Keratinocyte (primary cell): Measurements from ENCODE around the gene TNFRSF4. TPM values are rescaled to one million over a fixed set of nuclear protein-coding genes. Genes with fewer than 3 reads are reported as not detected.

ENCODE experiments used
- DNase-seq: peaks from one replicate; pipeline ENCODE4 v3.0.0-alpha.2; 2011; ENCODE audit warnings: low read depth, missing footprints, low spot score
- FAIRE-seq: peaks from 2 replicates; lab custom pipeline; 2011; peaks lifted over from hg19 to GRCh38; lab: Jason Lieb, UNC
- H2AFZ ChIP-seq: 2 replicates; pipeline ENCODE4 v1.6.0; 2012; ENCODE audit warnings: low read length, control low read depth, inconsistent platforms; ENCODE audit not compliant: control insufficient read depth
- H3K27ac ChIP-seq: 2 replicates; pipeline ENCODE4 v1.5.1; 2011; ENCODE audit warnings: low read length; ENCODE audit not compliant: control insufficient read depth, insufficient read depth
- H3K27me3 ChIP-seq: 3 replicates; pipeline ENCODE4 v1.6.0; 2011; ENCODE audit warnings: low read length; ENCODE audit not compliant: control insufficient read depth, insufficient read depth; ENCODE audit errors: extremely low read depth
- H3K36me3 ChIP-seq, 2 experiments: 2 replicates in 1 of 2; 3 replicates in 1 of 2; pipeline ENCODE4 v1.5.1; 2011; ENCODE audit warnings: low read length in 2 of 2, mild to moderate bottlenecking in 1 of 2; ENCODE audit not compliant: control insufficient read depth in 2 of 2, insufficient read depth in 2 of 2; ENCODE audit errors: extremely low read depth in 1 of 2
- H3K4me1 ChIP-seq: 3 replicates; pipeline ENCODE4 v1.5.1; 2011; ENCODE audit warnings: low read length; ENCODE audit not compliant: control insufficient read depth, insufficient read depth; ENCODE audit errors: extremely low read depth
- H3K4me2 ChIP-seq: 3 replicates; pipeline ENCODE4 v1.6.0; 2011; ENCODE audit warnings: low read depth, low read length; ENCODE audit not compliant: control insufficient read depth, insufficient read depth; ENCODE audit errors: extremely low read depth
- H3K4me3 ChIP-seq, 3 experiments: fragments of 200-600 bp in 1 of 3; sonication (generic) in 1 of 3; 2 replicates in 2 of 3; 3 replicates in 1 of 3; pipeline ENCODE4 v1.5.1; 2011 to 2016; ENCODE audit warnings: low read length in 3 of 3, mild to moderate bottlenecking in 3 of 3, control low read depth in 2 of 3, inconsistent platforms in 1 of 3, low read depth in 1 of 3, mixed read lengths in 1 of 3, mixed run types in 1 of 3, moderate library complexity in 1 of 3; ENCODE audit not compliant: control insufficient read depth in 2 of 3, insufficient read depth in 2 of 3; ENCODE audit errors: extremely low read depth in 1 of 3
- H3K79me2 ChIP-seq: 2 replicates; pipeline ENCODE4 v1.6.0; 2012; ENCODE audit warnings: low read length; ENCODE audit not compliant: control insufficient read depth, insufficient read depth
- H3K9ac ChIP-seq: 3 replicates; pipeline ENCODE4 v1.6.0; 2011; ENCODE audit warnings: low read length; ENCODE audit not compliant: control insufficient read depth, insufficient read depth; ENCODE audit errors: extremely low read depth
- H3K9me1 ChIP-seq: 3 replicates; pipeline ENCODE4 v1.6.0; 2011; ENCODE audit warnings: low read length; ENCODE audit not compliant: control insufficient read depth, insufficient read depth; ENCODE audit errors: extremely low read depth
- H3K9me3 ChIP-seq: 2 replicates; pipeline ENCODE4 v1.5.1; 2012; ENCODE audit warnings: low read depth, low read length; ENCODE audit not compliant: control insufficient read depth
- H4K20me1 ChIP-seq: 3 replicates; pipeline ENCODE4 v1.6.0; 2011; ENCODE audit warnings: low read length; ENCODE audit not compliant: control insufficient read depth, insufficient read depth; ENCODE audit errors: extremely low read depth
- EZH2 ChIP-seq: IDR thresholded peaks from one replicate; pipeline ENCODE4 v1.6.1; 2012; ENCODE audit warnings: inconsistent platforms, mild to moderate bottlenecking, low read length, moderate library complexity
- dilution Hi-C: fragments of 300-500 bp; cut with MboI; formaldehyde crosslinking; loops from one replicate; pipeline ENCODE4 v1.7.0; 2020; ENCODE audit warnings: low sequenced_read_pairs; ENCODE audit not compliant: extremely low pct_ligation_motif_present
- polyA plus RNA-seq, 5 experiments: library from polyadenylated mRNA; depleted of rRNA in 3 of 5; stranded (reverse) in 3 of 5; stranded (forward) in 1 of 5; unstranded in 1 of 5; fragments of >200 nt; gene quantifications; 1 replicate in 1 of 5; 2 replicates in 3 of 5; 3 replicates in 1 of 5; pipeline versions ENCODE4 v1.2.1 to v1.2.3, GENCODE V29; 2011 to 2012; ENCODE audit warnings: missing spikeins in 2 of 5, low read depth in 1 of 5, low replicate concordance in 1 of 5
- TF ChIP-seq, protein P1 (sequence below), 3 experiments: IDR thresholded peaks in 1 of 3; conservative IDR thresholded peaks in 1 of 3; optimal IDR thresholded peaks in 1 of 3; 2 replicates in 2 of 3; 3 replicates in 1 of 3; pipeline versions ENCODE3 to v1.5.1; 2011; ENCODE audit warnings: low read length in 3 of 3, mild to moderate bottlenecking in 3 of 3, moderate library complexity in 2 of 3, control low read depth in 1 of 3, inconsistent platforms in 1 of 3; ENCODE audit not compliant: insufficient read depth in 2 of 3; ENCODE audit errors: extremely low read depth in 1 of 3

Gene TNFRSF4
- polyA plus RNA-seq, 1 donor (not counting 4 experiments of a cell fraction or from before 2014, with no cell fraction given): not detected

DNA sequence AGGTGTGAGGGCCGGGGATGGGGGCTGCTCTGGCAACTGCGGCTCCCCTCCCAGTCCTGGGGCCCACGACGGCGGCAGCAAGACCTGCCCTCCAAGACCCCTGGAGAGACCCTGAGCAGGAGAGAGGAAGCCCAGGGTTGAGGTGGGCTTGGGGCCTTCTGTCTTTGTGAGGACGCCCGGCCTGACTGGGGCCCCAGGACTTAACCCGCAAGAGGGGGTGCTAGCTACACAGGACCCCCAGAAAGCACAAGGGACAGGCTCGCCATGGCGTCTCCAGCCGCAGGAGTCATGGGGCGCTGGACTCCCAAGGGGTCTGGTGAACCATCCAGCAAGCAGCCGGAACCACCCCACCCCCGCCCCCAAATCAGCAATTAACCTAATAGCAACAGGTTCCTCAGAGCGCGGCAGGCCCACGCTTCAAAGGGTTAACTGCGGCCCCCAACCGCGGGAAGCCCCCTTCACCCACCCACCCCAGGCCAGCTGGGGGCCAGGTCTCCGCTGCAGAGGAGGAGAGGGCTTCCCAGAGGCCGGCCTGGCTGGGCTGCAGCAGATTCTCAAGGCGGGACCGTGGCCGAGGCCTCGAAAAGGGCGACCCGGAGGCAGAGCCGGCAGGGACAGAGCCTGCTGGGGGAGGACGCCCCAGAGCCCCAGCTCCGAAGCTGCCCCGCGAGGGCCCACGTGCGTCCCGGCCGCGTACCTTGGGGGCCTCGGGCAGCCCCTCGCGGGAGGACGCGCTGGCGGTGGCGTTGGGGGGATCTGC lies 32.0 kb upstream of the TNFRSF4 start:
- Histone ChIP-seq H2AFZ (no peak overlapping the region), H3K9ac (no peak overlapping the region), H4K20me1 (no peaks in the 10 kb centered on the region), H3K27me3 (peaks cover 14% of the 10 kb centered on the region), H3K9me3 (no peaks in the 10 kb centered on the region), H3K9me1 (no peaks in the 10 kb centered on the region), H3K4me3 (no peak overlapping the region), H3K79me2 (no peaks in the 10 kb centered on the region), H3K36me3 (no peaks in the 10 kb centered on the region), H3K4me1 (peaks cover 6% of the 10 kb centered on the region), H3K4me2 (peak overlapping the region; percentile 16), H3K27ac (no peak overlapping the region)
- peak; percentile 47 for TF ChIP-seq EZH2
- TF ChIP-seq, protein P1, sequence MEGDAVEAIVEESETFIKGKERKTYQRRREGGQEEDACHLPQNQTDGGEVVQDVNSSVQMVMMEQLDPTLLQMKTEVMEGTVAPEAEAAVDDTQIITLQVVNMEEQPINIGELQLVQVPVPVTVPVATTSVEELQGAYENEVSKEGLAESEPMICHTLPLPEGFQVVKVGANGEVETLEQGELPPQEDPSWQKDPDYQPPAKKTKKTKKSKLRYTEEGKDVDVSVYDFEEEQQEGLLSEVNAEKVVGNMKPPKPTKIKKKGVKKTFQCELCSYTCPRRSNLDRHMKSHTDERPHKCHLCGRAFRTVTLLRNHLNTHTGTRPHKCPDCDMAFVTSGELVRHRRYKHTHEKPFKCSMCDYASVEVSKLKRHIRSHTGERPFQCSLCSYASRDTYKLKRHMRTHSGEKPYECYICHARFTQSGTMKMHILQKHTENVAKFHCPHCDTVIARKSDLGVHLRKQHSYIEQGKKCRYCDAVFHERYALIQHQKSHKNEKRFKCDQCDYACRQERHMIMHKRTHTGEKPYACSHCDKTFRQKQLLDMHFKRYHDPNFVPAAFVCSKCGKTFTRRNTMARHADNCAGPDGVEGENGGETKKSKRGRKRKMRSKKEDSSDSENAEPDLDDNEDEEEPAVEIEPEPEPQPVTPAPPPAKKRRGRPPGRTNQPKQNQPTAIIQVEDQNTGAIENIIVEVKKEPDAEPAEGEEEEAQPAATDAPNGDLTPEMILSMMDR (optimal IDR thresholded peaks at IDR 0.05 in 1 of 3, IDR thresholded peaks at IDR 0.05 in 1 of 3, conservative IDR thresholded peaks at IDR 0.05 in 1 of 3; ENCODE audit: extremely low read depth in 1 of 3, insufficient read depth in 2 of 3, low read length in 3 of 3): no peak
- DNase-seq (no peak), FAIRE-seq (no peak)
- dilution Hi-C loops: no loop called here

DNA sequence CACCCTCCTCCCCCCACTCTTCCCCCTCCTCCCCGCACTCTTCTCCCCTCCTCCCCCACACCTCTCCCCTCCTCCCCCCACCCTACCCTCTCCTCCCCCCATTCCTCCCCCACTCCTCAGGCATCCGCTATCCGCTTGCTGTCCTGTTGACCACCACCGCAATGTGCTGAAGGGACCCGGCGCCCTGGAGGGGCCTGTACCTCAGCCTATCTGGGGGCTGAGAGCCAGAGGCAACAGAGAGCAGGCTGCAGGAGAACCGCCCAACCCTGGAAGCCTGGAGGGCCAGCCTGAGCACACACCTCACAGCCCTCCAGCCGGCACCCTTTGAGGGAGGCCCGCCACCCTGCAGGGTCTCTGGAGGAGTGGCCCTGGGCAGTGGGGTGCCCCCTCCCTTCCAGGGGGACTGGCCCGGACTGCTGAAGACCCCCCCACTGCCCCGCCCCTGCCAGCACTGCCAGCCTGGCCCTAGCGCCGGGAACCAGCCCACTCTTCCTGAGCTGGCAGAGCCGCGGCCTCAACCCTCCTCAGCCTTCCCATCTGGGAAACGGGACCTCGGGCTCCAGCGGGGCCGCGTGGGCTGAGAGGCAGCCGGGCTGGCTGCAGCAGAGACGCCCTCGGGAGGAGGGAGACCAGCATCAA lies 31.3 kb upstream of the TNFRSF4 start:
- no peak for DNase-seq
- Histone ChIP-seq H3K4me2 (no peak overlapping the region), H3K36me3 (no peaks in the 10 kb centered on the region), H3K9ac (no peak overlapping the region), H3K4me3 (no peak overlapping the region), H4K20me1 (no peaks in the 10 kb centered on the region), H2AFZ (no peak overlapping the region), H3K27me3 (peaks cover 14% of the 10 kb centered on the region), H3K9me1 (no peaks in the 10 kb centered on the region), H3K27ac (no peak overlapping the region), H3K4me1 (peaks cover under 1% of the 10 kb centered on the region), H3K9me3 (no peaks in the 10 kb centered on the region), H3K79me2 (no peaks in the 10 kb centered on the region)
- TF ChIP-seq, protein P1 (optimal IDR thresholded peaks at IDR 0.05 in 1 of 3, IDR thresholded peaks at IDR 0.05 in 1 of 3, conservative IDR thresholded peaks at IDR 0.05 in 1 of 3; ENCODE audit: extremely low read depth in 1 of 3, insufficient read depth in 2 of 3, low read length in 3 of 3): no peak
- no peak for TF ChIP-seq EZH2
- FAIRE-seq: no peak
- dilution Hi-C loops: no loop called here
